Body of pancreas (tissue), 4 donors: ENCODE data around the gene AK5.

Source experiments
- CTCF ChIP-seq, 7 experiments: fragments of 450-650 bp in 4 of 7; fragments of 200-600 bp in 3 of 7; sonication (generic) in 3 of 7; IDR thresholded peaks; one replicate each; pipeline ENCODE4 v1.5.1; 2016 to 2019; ENCODE audit warnings: antibody characterized with exemption in 7 of 7
- POLR2A ChIP-seq, 3 donors: fragments of 450-650 bp; IDR thresholded peaks; one replicate each; pipeline ENCODE4 v1.6.1; 2016; ENCODE audit warnings: antibody characterized with exemption in 3 of 3, mild to moderate bottlenecking in 2 of 3

GRCh38 chr1:77484926-77485325 lies 203.1 kb downstream of the AK5 start:
- TF ChIP-seq CTCF (IDR thresholded peaks at IDR 0.05) (no peak), POLR2A (IDR thresholded peaks at IDR 0.05) (no peak)
